CD8-positive, alpha-beta memory T cell (primary cell): Measurements from ENCODE around the gene LMAN2. TPM values are rescaled to one million over a fixed set of nuclear protein-coding genes. Genes with fewer than 3 reads are reported as not detected.
A peak's percentile ranks its signal among the peaks of the same experiment; 100 is the strongest.

Source experiments
- CTCF ChIA-PET: fragments of 350-600 bp; sonication (Branson Sonifier 250); formaldehyde crosslinking; loops from one replicate; lab custom pipeline; 2021; ENCODE audit warnings: antibody characterized with exemption; lab: Charles Lee
- POLR2A ChIA-PET: fragments of 350-600 bp; sonication (Branson Sonifier 250); formaldehyde crosslinking; loops from one replicate; lab custom pipeline; 2021; ENCODE audit warnings: antibody characterized with exemption; lab: Charles Lee
- DNase-seq, 5 donors: peaks; one replicate each; pipeline versions ENCODE4 v3.0.0 to v3.0.0-alpha.2; 2020 to 2022; ENCODE audit warnings: mixed read lengths in 1 of 5
- H3K27ac ChIP-seq: one replicate; pipeline ENCODE4 v1.7.0; 2013; ENCODE audit warnings: low read depth, mild to moderate bottlenecking, low read length, moderate library complexity
- H3K27me3 ChIP-seq: 2 replicates; pipeline ENCODE4 v1.7.0; 2013; ENCODE audit warnings: low read length, mild to moderate bottlenecking; ENCODE audit not compliant: insufficient read depth, poor library complexity, severe bottlenecking
- H3K36me3 ChIP-seq: 2 replicates; pipeline ENCODE4 v1.7.0; 2013; ENCODE audit warnings: mild to moderate bottlenecking, low read length, moderate library complexity; ENCODE audit not compliant: insufficient read depth
- H3K4me1 ChIP-seq: 2 replicates; pipeline ENCODE4 v1.7.0; 2013; ENCODE audit warnings: mild to moderate bottlenecking, low read length, moderate library complexity; ENCODE audit not compliant: insufficient read depth
- H3K4me3 ChIP-seq: 2 replicates; pipeline ENCODE4 v1.7.0; 2013; ENCODE audit warnings: mild to moderate bottlenecking, low read length
- H3K9me3 ChIP-seq: 2 replicates; pipeline ENCODE4 v1.7.0; 2013; ENCODE audit warnings: mild to moderate bottlenecking, low read length
- H3K27ac Mint-ChIP-seq, 8 donors: one replicate each; pipeline ENCODE4 v1.8.0; 2020 to 2021; ENCODE audit warnings: mixed read lengths in 8 of 8, mild to moderate bottlenecking in 6 of 8, inconsistent platforms in 3 of 8, moderate library complexity in 3 of 8
- H3K27me3 Mint-ChIP-seq, 2 donors: one replicate each; pipeline ENCODE4 v1.8.0; 2020 to 2021; ENCODE audit warnings: mixed read lengths in 2 of 2, mild to moderate bottlenecking in 1 of 2, moderate library complexity in 1 of 2
- H3K36me3 Mint-ChIP-seq, 3 donors: one replicate each; pipeline ENCODE4 v1.8.0; 2020 to 2021; ENCODE audit warnings: mixed read lengths in 3 of 3, inconsistent platforms in 1 of 3, mild to moderate bottlenecking in 1 of 3
- H3K4me1 Mint-ChIP-seq, 3 donors: one replicate each; pipeline ENCODE4 v1.8.0; 2020 to 2021; ENCODE audit warnings: mixed read lengths in 3 of 3, inconsistent platforms in 1 of 3, mild to moderate bottlenecking in 1 of 3
- H3K4me3 Mint-ChIP-seq, 7 donors: one replicate each; pipeline ENCODE4 v1.8.0; 2020 to 2021; ENCODE audit warnings: mixed read lengths in 7 of 7, mild to moderate bottlenecking in 6 of 7, moderate library complexity in 4 of 7, inconsistent platforms in 2 of 7
- H3K9me3 Mint-ChIP-seq, 5 donors: one replicate each; pipeline ENCODE4 v1.8.0; 2020 to 2022; ENCODE audit warnings: mixed read lengths in 5 of 5, mild to moderate bottlenecking in 3 of 5, moderate library complexity in 2 of 5, inconsistent platforms in 1 of 5
- polyA plus RNA-seq: library from polyadenylated mRNA; unstranded; fragments of 300-500 nt; fragmentation: Illumina TruSeq; gene quantifications from one replicate; pipeline ENCODE4 v1.2.3, GENCODE V29; 2021
- total RNA-seq, 2 experiments: library from RNA; stranded (reverse); gene quantifications; one replicate each; pipeline ENCODE4 v1.2.3, GENCODE V29; 2021

LMAN2 gene
- total and polyA plus RNA-seq, 3 experiments from 2014 or later: 112 to 276 (median 126) TPM

DNA sequence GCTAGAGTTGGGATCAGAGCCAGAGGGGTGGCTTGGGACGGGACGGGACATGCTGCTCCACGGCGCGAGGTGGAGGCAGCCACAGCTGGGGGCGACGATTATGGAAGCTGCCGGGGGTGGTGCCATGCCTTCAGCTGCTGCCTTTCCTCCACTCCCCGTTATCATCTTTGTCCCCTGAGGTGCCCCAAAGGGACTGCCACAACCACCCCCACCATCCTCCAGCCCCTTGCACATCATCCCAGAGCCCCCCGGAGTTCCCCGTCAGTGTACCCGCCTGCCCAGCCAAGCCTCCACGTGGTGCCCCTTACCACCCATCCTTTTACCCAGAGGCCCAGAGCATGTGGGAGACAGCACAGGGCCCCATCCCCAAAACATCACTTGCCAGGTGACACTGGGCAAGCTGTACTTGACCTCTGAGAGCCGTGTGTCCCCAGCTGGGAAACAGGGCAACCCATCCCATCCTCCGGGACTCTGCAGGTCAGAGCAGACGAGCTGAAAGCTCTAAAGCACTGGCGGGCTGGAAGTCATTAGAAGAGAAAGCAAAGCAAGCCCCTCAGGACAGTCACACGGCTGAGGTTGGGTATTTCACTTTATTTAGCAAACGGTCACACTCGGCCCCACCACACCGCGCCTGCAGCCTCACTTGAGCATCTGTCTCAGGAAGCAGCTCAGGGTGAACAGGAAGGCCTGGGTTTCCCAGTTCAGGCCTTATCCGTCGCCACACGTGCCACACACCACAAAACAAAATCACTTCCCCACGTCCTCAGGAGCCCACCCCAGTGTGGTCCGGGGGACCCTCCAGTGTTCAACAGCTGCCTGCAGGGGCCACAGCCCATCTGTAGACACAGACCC is 20.3 kb downstream of the LMAN2 start:
- POLR2A ChIA-PET: no interaction called here
- H3K4me3 Mint-ChIP-seq: peak overlapping the region in 1 of 7 donors; percentile 5
- Histone ChIP-seq H3K9me3 (no peaks in the 10 kb centered on the region), H3K4me1 (peaks cover 7% of the 10 kb centered on the region), H3K27me3 (no peaks in the 10 kb centered on the region), H3K27ac (no peak overlapping the region), H3K4me3 (no peak overlapping the region), H3K36me3 (peaks cover 43% of the 10 kb centered on the region)
- no peaks in the 10 kb centered on the region for H3K9me3 Mint-ChIP-seq
- no peaks in the 10 kb centered on the region for H3K27me3 Mint-ChIP-seq
- CTCF ChIA-PET: no interaction called here
- no peak for DNase-seq
- H3K4me1 Mint-ChIP-seq: peaks cover 12 to 23% (median 17%) of the 10 kb centered on the region in 3 donors
- peak overlapping the region in 4 of 8 donors; percentile 54 to 79 (median 74) for H3K27ac Mint-ChIP-seq
- peaks cover 4 to 73% (median 22%) of the 10 kb centered on the region in 3 donors for H3K36me3 Mint-ChIP-seq

DNA sequence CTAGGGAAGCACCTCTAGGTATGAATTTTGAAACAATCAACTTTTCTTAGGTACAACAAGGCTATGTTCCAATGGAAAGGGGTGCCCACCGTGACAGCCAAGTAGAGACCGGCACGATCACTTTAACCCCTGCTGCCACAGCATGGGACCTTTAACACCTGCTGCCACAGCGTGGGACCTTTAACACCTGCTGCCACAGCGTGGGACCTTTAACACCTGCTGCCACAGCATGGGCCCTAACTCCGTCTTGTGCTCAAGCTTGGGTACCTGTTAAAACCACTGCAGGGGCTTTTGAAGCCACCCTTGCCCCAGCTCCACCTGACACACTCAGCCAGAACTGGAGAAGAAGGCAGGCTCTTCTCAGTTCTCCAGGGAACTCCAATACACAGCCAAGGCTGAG is 21.6 kb downstream of the LMAN2 start:
- Histone ChIP-seq H3K4me3 (no peak overlapping the region), H3K27me3 (no peaks in the 10 kb centered on the region), H3K27ac (no peak overlapping the region), H3K9me3 (no peaks in the 10 kb centered on the region), H3K36me3 (peaks cover 30% of the 10 kb centered on the region), H3K4me1 (peaks cover 7% of the 10 kb centered on the region)
- POLR2A ChIA-PET: no interaction called here
- H3K27me3 Mint-ChIP-seq: no peaks in the 10 kb centered on the region
- no peak for DNase-seq
- peaks cover 12 to 22% (median 17%) of the 10 kb centered on the region in 3 donors for H3K4me1 Mint-ChIP-seq
- H3K27ac Mint-ChIP-seq: peak overlapping the region in 2 of 8 donors; percentile 78 to 84
- H3K9me3 Mint-ChIP-seq: no peaks in the 10 kb centered on the region
- peaks cover 4 to 63% (median 17%) of the 10 kb centered on the region in 3 donors for H3K36me3 Mint-ChIP-seq
- peak overlapping the region in 1 of 7 donors; percentile 30 for H3K4me3 Mint-ChIP-seq
- CTCF ChIA-PET: no interaction called here

DNA sequence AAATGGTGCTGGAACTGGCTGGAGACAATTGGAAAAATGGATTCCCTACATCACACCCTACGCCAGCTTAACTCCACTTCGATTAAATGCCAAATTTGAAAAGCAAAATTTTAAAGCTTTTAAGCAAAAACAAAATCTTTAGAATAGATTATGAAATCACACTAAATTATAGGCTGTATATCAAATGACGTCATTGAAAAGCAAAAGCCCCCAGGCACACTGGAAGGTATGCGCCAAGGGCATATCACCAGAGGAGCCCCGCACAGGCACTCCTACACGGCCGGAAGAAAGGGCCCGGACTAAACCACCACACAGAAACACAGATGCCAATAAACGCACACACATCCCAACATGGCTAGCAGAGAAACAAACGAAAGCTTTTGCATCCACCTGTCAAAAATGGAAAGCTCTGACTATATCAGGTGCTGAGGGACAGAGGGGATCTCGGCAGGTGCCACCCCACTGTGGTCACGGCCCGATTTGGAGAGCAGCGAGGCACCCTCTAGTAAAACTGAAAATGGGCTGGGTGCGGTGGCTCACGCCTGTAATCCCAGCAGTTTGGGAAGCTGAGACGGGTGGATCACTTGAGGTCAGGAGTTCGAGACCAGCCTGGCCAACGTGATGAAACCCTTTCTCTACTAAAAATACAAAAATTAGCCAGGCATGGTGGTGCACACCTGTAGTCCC is 22.8 kb downstream of the LMAN2 start:
- H3K27ac ChIP-seq: no peak overlapping the region
- POLR2A ChIA-PET: no interaction called here

DNA sequence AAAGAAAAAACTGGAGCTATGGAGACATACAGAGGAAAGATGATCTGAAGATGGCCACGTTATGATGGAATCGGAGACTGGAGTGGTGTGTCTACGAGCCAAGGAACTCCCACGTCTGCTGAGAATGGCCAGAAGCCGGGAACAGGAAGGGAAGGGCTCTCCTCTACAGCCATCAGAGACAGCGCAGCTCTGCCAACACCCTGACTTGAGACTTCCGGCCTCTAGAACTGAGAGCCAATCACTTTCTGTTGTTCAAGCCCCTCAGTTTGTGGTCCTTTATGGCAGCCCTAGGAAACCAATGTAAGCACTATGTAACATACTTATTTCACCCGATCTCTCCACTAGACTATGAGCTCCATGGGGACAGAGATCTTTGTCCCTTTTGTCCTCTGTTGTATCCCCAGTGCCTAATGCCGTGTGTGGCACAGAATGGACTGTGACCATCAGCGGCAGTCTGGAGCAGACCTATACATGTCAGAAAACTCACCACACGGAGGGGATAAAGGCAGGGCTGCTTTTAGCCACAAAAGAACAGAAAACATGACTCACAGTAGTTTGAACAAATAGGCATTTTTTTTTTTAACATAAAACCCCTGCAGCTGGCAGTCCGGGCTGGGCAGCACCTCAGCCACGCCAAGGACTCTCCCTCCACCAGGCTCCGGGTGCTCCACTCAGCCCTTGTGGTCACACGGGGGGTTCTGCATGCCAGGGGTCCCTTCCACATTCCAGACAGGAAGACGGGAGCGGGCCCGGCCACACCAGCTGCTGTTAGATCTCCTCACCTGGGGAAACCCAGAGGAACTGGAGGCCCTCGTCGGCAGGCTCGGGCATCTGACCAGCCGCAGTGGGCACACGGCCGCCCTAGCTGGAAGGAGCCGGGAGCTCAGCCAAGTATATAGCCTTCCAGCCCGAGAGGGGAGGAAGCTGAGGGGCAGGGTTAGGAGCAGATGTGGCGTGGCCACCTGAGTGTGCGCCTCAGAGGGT is 23.6 kb downstream of the LMAN2 start:
- H3K27me3 Mint-ChIP-seq: no peaks in the 10 kb centered on the region
- no peak overlapping the region for H3K27ac ChIP-seq
- H3K4me1 ChIP-seq: peaks cover 7% of the 10 kb centered on the region
- no peaks in the 10 kb centered on the region for H3K9me3 ChIP-seq
- ChIA-PET CTCF (interaction anchor here (0.7 to 2.4 kb wide), 9 partner anchors 10 to 173 kb away, joined by 3 to 7 read pairs (median 4); partner anchors contain the start of gene RGS14), POLR2A (no interaction called here)
- H3K4me3 ChIP-seq: no peak overlapping the region
- peaks cover 0 to 49% (median 10%) of the 10 kb centered on the region in 3 donors for H3K36me3 Mint-ChIP-seq
- peak in 2 of 5 donors; percentile 20 to 25 for DNase-seq
- H3K27me3 ChIP-seq: no peaks in the 10 kb centered on the region
- H3K4me3 Mint-ChIP-seq: peak overlapping the region; percentile 18 to 73 (median 62)
- H3K36me3 ChIP-seq: peaks cover 9% of the 10 kb centered on the region
- H3K27ac Mint-ChIP-seq: peak overlapping the region; percentile 63 to 96 (median 82)
- peaks cover 12 to 19% (median 17%) of the 10 kb centered on the region in 3 donors for H3K4me1 Mint-ChIP-seq
- no peaks in the 10 kb centered on the region for H3K9me3 Mint-ChIP-seq

More for the DNA sequence above, 22.8 kb downstream of the LMAN2 start:
- DNase-seq: no peak
- Histone ChIP-seq H3K36me3 (peaks cover 18% of the 10 kb centered on the region), H3K27me3 (no peaks in the 10 kb centered on the region), H3K9me3 (no peaks in the 10 kb centered on the region), H3K4me1 (peaks cover 7% of the 10 kb centered on the region), H3K4me3 (no peak overlapping the region)
- H3K4me1 Mint-ChIP-seq: peaks cover 12 to 22% (median 17%) of the 10 kb centered on the region in 3 donors
- no peaks in the 10 kb centered on the region for H3K9me3 Mint-ChIP-seq
- CTCF ChIA-PET: interaction anchor here (1.3 to 2.4 kb wide), 5 partner anchors 10 to 29 kb away, joined by 3 to 7 read pairs (median 6); partner anchors contain the start of gene RGS14
- H3K4me3 Mint-ChIP-seq: peak overlapping the region in 1 of 7 donors; percentile 13
- H3K27ac Mint-ChIP-seq: peak overlapping the region in 3 of 8 donors; percentile 56 to 66 (median 58)
- no peaks in the 10 kb centered on the region for H3K27me3 Mint-ChIP-seq
- peaks cover under 1 to 55% (median 13%) of the 10 kb centered on the region in 3 donors for H3K36me3 Mint-ChIP-seq

DNA sequence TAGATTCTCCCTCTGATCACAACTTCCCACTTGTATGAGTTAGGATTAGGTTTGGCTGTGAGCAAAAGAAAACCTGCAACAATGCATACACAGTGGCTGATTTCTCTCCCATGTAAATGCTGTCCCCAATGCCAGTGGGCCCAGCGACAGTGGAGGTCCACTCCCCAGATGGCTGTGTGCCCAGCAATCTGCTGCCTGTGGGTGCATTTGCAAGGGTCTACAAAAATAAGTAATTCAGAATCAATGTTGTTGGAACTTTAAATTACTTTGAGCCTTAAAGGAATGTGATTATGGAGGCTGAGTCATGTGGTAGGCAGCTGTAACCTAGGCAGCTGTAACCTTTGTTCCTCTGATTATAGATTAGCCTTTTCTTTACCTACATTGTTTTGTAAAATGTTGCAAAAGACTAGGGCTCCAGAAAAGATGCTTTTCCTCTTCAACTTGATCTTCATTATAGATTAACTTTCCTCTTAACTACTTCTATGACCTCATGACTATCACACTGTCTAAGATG is 25.5 kb downstream of the LMAN2 start:
- H3K9me3 ChIP-seq: no peaks in the 10 kb centered on the region
- Mint-ChIP-seq H3K27ac (peak overlapping the region in 1 of 8 donors; percentile 88), H3K4me1 (peaks cover 7 to 13% (median 12%) of the 10 kb centered on the region in 3 donors), H3K27me3 (no peaks in the 10 kb centered on the region), H3K36me3 (peaks cover 0 to 38% (median 12%) of the 10 kb centered on the region in 3 donors), H3K9me3 (no peaks in the 10 kb centered on the region), H3K4me3 (no peak overlapping the region)
- H3K4me1 ChIP-seq: peaks cover 7% of the 10 kb centered on the region
- DNase-seq: no peak
- no peak overlapping the region for H3K4me3 ChIP-seq
- CTCF ChIA-PET: interaction anchor here (1.1 to 1.6 kb wide), 2 partner anchors 17 to 129 kb away, joined by 3 to 4 read pairs; no protein-coding TSS in a partner anchor
- POLR2A ChIA-PET: no interaction called here
- H3K27ac ChIP-seq: no peak overlapping the region
- H3K36me3 ChIP-seq: no peaks in the 10 kb centered on the region
- H3K27me3 ChIP-seq: no peaks in the 10 kb centered on the region

DNA sequence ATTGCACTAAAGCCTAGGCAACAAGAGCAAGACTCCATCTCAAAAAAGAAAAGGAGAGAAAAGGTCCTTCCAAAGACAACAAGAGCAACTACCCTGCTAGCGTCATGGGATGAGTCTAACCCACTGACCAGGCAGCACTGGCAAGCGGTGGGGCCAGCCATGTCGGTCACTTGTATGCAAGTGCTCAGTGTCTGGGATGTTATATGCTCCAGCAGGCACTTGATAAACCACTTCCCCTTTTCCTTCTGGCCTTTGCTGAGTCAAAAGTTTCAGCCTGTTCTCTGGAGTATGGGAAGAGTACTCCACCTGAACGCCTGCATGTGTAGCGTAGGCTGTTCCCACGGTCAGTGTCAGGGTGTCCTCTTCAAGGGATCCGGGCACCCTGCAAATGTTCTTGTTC is 30.6 kb downstream of the LMAN2 start:
- Histone ChIP-seq H3K27me3 (no peaks in the 10 kb centered on the region), H3K9me3 (no peaks in the 10 kb centered on the region), H3K36me3 (no peaks in the 10 kb centered on the region), H3K4me3 (no peak overlapping the region), H3K4me1 (peaks cover 4% of the 10 kb centered on the region), H3K27ac (no peak overlapping the region)
- no peak for DNase-seq
- CTCF ChIA-PET: interaction anchor here (1.6 to 2.0 kb wide), 3 partner anchors 13 to 181 kb away, joined by 3 to 6 read pairs (median 6); no protein-coding TSS in a partner anchor
- H3K27me3 Mint-ChIP-seq: peaks cover 0 to 3% of the 10 kb centered on the region in 2 donors
- peaks cover 5 to 16% (median 13%) of the 10 kb centered on the region in 3 donors for H3K36me3 Mint-ChIP-seq
- H3K4me1 Mint-ChIP-seq: peaks cover 10 to 18% (median 17%) of the 10 kb centered on the region in 3 donors
- no peak overlapping the region for H3K27ac Mint-ChIP-seq
- POLR2A ChIA-PET: interaction anchor here (0.7 kb wide), 1 partner anchor 82 kb away, joined by 4 read pairs; no protein-coding TSS in a partner anchor
- no peak overlapping the region for H3K4me3 Mint-ChIP-seq
- peaks cover 0 to 1% (median 0%) of the 10 kb centered on the region in 5 donors for H3K9me3 Mint-ChIP-seq
